GM18526 (cell line): ENCODE data around the gene ADAD1.

Experiments
- POLR2A ChIP-seq: IDR thresholded peaks from 3 replicates; pipeline ENCODE4 v1.6.1; 2011; ENCODE audit not compliant: insufficient read length; ENCODE audit errors: extremely low read depth

Gene ADAD1

GRCh38 chr4:122412547-122412946 lies 33.7 kb downstream of the ADAD1 start:
- TF ChIP-seq POLR2A = no peak

DNA sequence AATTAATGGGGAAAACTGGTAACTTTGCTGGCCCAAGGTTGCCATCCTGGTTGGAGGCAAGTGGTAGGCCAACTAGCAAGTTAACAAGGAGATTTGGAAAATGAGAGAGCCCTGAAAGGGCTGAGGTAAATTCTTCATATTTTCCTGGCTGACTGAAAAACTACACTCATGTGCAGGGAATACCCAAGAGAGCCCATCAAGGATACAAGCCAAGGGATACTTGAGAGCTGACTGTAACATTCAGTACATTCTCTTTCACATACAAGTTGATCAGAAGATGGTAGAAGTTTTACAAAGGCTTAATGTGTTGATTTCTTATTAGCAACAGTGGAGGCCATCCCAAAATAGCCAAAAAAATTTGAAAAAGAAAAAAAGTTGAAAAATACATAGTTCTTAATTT lies 44.4 kb downstream of the ADAD1 start:
- no peak for TF ChIP-seq POLR2A

- no peak for TF ChIP-seq POLR2A
These were observed 52.5 kb downstream of the ADAD1 start for GRCh38 chr4:122431351-122431750.

DNA sequence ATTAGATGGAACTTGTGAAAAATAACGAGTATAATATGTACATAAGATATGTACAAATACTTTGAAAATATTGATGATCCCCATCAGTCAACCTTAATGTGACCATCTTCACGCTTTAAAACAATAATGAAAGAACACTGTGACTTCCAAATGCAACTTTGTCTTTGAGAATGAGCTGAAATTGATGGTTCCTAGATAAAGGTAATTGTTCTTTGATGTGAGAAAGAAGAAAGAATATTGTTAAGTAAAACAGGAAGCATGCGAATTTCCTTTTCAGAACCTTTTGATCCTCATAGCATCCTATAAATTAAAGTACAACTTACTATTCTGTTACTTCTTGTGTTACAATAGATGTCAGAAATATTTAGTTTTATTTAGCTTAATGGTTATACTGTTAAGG lies 55.5 kb downstream of the ADAD1 start:
- no peak for TF ChIP-seq POLR2A

DNA sequence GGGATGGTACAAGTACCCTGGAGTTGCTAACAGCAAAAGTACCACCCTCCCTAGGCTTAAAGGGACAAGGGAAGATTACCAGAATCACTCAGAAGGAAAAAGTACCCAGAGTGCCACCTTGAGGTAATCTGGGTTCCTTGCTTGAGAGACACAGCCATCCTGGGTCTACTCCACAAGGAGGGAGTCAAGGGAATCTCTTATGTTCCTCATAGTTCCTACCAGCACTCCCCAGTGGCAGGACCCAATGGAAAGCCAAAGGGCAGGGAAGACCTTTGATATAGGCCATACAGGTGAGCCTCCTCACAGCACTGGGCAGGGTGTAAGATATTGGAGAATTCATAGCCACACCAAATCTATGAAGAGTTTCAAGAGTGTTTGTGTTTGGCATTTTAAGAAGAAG lies 72.0 kb downstream of the ADAD1 start:
- no peak for TF ChIP-seq POLR2A

DNA sequence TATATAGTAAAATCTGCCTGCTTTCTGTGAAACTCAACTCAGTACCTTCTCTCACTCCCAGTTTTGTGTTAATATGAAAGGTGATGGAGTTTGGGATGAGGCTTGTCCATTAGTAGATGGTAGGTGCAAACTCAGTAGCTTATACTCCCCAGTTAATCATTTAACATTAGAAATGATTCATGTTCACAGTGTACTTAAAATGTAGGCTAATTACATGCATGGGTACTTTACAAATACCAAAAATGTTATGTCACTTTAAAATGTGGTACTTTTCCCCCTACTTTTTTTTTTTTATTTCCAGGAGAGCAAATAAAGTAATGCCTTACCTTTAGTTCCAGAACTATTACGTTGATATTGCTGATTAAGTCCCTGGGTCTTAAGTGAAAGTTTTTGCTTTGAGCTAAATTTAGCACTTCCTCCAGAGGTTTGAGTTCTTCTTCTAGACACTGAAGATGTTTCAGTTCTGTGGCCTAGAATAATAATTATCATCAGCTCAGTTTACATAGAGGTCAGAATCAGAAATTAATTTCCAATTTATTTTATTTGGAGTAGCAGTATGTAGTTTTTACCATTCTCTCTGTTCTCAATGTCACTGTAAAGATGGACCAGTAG lies 74.7 kb downstream of the ADAD1 start:
- TF ChIP-seq POLR2A = no peak

DNA sequence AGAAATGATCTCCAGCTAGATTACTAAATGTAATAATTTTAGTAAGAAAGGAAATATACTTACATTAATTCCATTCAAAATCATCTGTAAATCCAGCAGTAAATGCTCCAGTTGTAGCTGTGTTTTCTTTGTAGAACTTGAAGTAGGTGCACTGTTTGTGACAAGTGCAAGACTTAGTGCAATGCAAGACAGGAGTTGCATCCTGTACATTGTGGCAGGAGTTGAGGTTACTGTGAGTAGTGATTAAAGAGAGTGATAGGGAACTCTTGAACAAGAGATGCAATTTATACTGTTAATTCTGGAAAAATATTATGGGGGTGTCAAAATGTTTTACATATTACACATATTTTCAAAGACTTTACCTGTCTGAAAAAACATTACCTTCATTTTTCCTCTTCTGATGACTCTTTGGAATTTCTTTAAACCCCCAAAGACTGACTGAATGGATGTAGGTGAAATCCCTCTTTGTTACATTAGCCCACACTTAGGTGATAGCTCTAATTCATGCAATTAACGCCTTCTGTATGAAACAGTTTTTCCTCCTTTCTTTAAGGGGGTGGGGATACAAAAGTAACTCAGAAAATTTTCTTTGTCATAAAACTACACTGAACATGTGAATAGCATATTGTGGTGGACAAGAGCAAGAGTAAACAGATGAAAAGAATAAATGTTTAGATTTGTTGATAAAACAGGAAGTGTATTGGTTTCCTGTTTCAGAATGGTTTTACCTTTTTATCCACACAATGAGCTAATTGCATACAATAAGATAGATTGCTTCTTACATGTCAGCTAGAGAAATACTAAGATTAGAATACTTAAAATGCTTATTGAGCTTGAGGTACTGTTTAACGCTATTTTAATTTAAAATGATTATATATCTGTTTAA lies 77.7 kb downstream of the ADAD1 start, which contains the start of gene IL2:
TSS of gene IL2 (minus strand) at position 495 of the 886 bp plus-strand sequence. CDS start at position 210, 285 bp downstream.
- no peak for TF ChIP-seq POLR2A

GRCh38 chr4:122458625-122459024 lies 79.8 kb downstream of the ADAD1 start:
- TF ChIP-seq POLR2A = no peak

- no peak for TF ChIP-seq POLR2A
These were observed 90.6 kb downstream of the ADAD1 start for GRCh38 chr4:122469457-122469856.

GRCh38 chr4:122475233-122475632 lies 96.4 kb downstream of the ADAD1 start:
- TF ChIP-seq POLR2A = no peak

- no peak for TF ChIP-seq POLR2A
These were observed 97.3 kb downstream of the ADAD1 start for GRCh38 chr4:122476126-122476525.

DNA sequence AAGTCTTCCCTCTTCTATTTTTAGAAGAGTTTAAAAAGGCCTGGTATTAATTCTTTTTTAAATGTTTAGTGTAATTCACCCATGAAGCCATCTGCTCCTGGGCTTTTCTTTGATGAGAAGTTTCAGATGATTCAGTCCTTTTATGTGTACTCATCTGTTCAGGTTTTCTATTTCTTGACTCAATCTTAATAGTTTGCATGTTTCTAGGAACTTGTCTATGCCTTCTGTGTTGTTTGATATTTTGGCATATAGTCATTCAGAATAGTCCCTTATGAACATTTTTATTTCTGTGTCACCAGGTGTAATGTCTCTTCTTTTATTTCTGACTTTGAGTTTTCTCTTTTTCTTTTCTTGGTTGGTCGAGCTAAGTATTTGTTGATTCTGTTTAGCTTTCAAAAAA lies 97.9 kb downstream of the ADAD1 start:
- no peak for TF ChIP-seq POLR2A
